ENCODE data around the gene SPARCL1. TPM values are rescaled to one million over a fixed set of nuclear protein-coding genes. Genes with fewer than 3 reads are reported as not detected.

The SPARCL1 gene
- polyA plus RNA-seq, 1 of the 3 experiments (the other 2 are of a cell fraction) = not detected

DNA sequence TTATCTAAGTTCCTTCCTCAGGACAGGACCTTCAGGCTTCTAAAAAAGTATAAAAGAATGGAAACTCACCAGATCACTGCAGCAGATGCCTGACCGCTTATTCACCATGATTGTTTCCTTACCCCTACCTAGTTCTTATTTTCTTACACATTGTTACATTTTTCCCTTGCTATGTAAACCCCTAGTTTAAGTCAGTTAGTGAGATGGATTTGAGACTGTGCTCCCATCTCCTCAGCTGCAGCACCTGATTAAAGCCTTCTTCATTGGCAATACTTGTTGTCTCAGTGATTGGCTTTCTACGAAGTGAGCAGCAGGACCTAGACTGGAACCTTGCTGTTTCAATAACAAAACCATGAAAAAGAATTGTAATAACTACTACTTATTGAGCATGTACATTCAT is 4.7 kb downstream of the SPARCL1 start:
- no peak overlapping the region for H2AFZ ChIP-seq (ENCODE audit: low read depth)
- H3K9me2 ChIP-seq = no peaks in the 10 kb centered on the region
- no peaks in the 10 kb centered on the region for H3F3A ChIP-seq (replicated peaks; ENCODE audit: insufficient read depth)
- H3K4me1 ChIP-seq (ENCODE audit: control insufficient read depth in 1 of 2, insufficient read depth in 2 of 2, low read depth in 1 of 2, low read length in 1 of 2) = peaks cover 4 to 14% of the 10 kb centered on the region in 2 experiments; a peak in 3 of 4 replicates
- no peak for DNase-seq
- no peaks in the 10 kb centered on the region for H3K79me2 ChIP-seq (ENCODE audit: insufficient read depth)
- WGBS (ENCODE audit: low lambda C conversion rate) = 89% methylated on average over 2 of the region's 2 CpGs
- H3K9me3 ChIP-seq = peaks cover 8% of the 10 kb centered on the region; the same call in 1 of the 2 replicates
- no peak overlapping the region for H3K9ac ChIP-seq
- ChIA-PET CTCF (no interaction called here), POLR2A (no interaction called here)
- no peak overlapping the region for H3K27ac ChIP-seq (ENCODE audit: low read depth in 2 of 2, low read length in 1 of 2)
- H3K4me3 ChIP-seq (ENCODE audit: low read depth in 2 of 2, low read length in 1 of 2) = no peak overlapping the region
- no peaks in the 10 kb centered on the region for H3K36me3 ChIP-seq (replicated peaks in 1 of 2; ENCODE audit: control insufficient read depth in 1 of 2, insufficient read depth in 2 of 2, low read length in 1 of 2)
- TF ChIP-seq MXI1 (IDR thresholded peaks at IDR 0.05; ENCODE audit: low read depth, low read length) = no peak
- no peak for TF ChIP-seq REST (IDR thresholded peaks at IDR 0.05; ENCODE audit: low read depth, low read length)
- no peak for TF ChIP-seq EZH2phosphoT487 (IDR thresholded peaks at IDR 0.05; ENCODE audit: borderline replicate concordance, low read depth)
- no peak for TF ChIP-seq TEAD4 (IDR thresholded peaks at IDR 0.05; ENCODE audit: borderline replicate concordance, insufficient read depth)
- TF ChIP-seq TCF12 (IDR thresholded peaks at IDR 0.05) = no peak
- no peak for TF ChIP-seq FOXJ3 (CRISPR knock-in tag; IDR thresholded peaks at IDR 0.05)
- TF ChIP-seq, protein P1, sequence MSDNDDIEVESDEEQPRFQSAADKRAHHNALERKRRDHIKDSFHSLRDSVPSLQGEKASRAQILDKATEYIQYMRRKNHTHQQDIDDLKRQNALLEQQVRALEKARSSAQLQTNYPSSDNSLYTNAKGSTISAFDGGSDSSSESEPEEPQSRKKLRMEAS (IDR thresholded peaks at IDR 0.05; ENCODE audit: low read depth) = no peak
- no peak for TF ChIP-seq JUND (IDR thresholded peaks at IDR 0.05)
- TF ChIP-seq CHD2 (IDR thresholded peaks at IDR 0.05; ENCODE audit: low read length, partially characterized antibody) = no peak
- TF ChIP-seq, protein P2, sequence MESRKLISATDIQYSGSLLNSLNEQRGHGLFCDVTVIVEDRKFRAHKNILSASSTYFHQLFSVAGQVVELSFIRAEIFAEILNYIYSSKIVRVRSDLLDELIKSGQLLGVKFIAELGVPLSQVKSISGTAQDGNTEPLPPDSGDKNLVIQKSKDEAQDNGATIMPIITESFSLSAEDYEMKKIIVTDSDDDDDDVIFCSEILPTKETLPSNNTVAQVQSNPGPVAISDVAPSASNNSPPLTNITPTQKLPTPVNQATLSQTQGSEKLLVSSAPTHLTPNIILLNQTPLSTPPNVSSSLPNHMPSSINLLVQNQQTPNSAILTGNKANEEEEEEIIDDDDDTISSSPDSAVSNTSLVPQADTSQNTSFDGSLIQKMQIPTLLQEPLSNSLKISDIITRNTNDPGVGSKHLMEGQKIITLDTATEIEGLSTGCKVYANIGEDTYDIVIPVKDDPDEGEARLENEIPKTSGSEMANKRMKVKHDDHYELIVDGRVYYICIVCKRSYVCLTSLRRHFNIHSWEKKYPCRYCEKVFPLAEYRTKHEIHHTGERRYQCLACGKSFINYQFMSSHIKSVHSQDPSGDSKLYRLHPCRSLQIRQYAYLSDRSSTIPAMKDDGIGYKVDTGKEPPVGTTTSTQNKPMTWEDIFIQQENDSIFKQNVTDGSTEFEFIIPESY (IDR thresholded peaks at IDR 0.05; ENCODE audit: borderline replicate concordance, low read depth) = no peak
- TF ChIP-seq TAF1 (IDR thresholded peaks at IDR 0.05; ENCODE audit: borderline replicate concordance, low read depth, low read length) = no peak
- TF ChIP-seq YY1 (IDR thresholded peaks at IDR 0.05; ENCODE audit: low read depth) = no peak
- TF ChIP-seq, protein P3, sequence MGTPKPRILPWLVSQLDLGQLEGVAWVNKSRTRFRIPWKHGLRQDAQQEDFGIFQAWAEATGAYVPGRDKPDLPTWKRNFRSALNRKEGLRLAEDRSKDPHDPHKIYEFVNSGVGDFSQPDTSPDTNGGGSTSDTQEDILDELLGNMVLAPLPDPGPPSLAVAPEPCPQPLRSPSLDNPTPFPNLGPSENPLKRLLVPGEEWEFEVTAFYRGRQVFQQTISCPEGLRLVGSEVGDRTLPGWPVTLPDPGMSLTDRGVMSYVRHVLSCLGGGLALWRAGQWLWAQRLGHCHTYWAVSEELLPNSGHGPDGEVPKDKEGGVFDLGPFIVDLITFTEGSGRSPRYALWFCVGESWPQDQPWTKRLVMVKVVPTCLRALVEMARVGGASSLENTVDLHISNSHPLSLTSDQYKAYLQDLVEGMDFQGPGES (IDR thresholded peaks at IDR 0.05; ENCODE audit: low read depth, low read length) = no peak
- no peak for TF ChIP-seq CTCF (IDR thresholded peaks at IDR 0.05)
- TF ChIP-seq MEF2A (IDR thresholded peaks at IDR 0.05; ENCODE audit: borderline replicate concordance, low read depth) = no peak
- TF ChIP-seq SIN3A (IDR thresholded peaks at IDR 0.05; ENCODE audit: borderline replicate concordance, low read depth, low read length) = no peak
- no peak for TF ChIP-seq PBX3 (IDR thresholded peaks at IDR 0.05)
- H3K27me3 ChIP-seq (ENCODE audit: insufficient read depth) = no peaks in the 10 kb centered on the region
- no peak overlapping the region for H3K4me2 ChIP-seq
- H4K20me1 ChIP-seq (ENCODE audit: insufficient read depth) = no peaks in the 10 kb centered on the region
